ENCODE results near the gene DYRK1A. TPM values are rescaled to one million over a fixed set of nuclear protein-coding genes. Genes with fewer than 3 reads are reported as not detected.

The DYRK1A gene
- total RNA-seq, 8 experiments from 2014 or later = 37.3 to 65.7 (median 53.6) TPM

DNA sequence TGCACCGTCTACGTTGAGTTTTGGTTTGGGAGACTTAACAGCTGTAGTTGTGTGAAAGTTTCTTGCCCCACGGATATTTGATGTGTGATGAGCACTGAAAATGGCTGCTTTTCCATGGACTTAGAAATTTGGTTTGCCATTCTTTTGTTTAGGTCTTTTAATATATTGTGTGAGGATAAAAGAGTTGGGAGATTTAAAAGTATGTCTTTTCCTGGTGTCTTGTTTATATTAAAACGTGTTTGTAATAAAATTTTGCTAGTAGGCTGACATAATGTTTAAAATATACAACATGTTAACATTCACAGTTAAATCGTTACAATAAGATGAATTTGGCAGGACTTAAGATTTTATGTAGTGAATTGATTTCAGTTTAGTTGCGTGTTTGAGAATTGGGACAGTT, 106.9 kb downstream of the DYRK1A start:
- in situ Hi-C loops (cut with MboI; ENCODE audit: low pct_unique_long_range_greater_than_20kb in 2 of 9, low sequenced_read_pairs in 9 of 9, unreplicated experiment in 9 of 9) = no loop called here
- 51 to 100% (median 80%) methylated on average over 1 to 6 of the region's 6 CpGs; no CpG with 5 or more reads in 1 of the 10 experiments for WGBS, 10 experiments
- H3K4me1 ChIP-seq (replicated peaks in 1 of 2) = peaks cover 2 to 5% of the 10 kb centered on the region in 2 donors
- no peak overlapping the region for H3K4me3 ChIP-seq
- H3K27ac ChIP-seq = no peak overlapping the region
- ATAC-seq (replicated peaks in 6 of 8) = no peak

DNA sequence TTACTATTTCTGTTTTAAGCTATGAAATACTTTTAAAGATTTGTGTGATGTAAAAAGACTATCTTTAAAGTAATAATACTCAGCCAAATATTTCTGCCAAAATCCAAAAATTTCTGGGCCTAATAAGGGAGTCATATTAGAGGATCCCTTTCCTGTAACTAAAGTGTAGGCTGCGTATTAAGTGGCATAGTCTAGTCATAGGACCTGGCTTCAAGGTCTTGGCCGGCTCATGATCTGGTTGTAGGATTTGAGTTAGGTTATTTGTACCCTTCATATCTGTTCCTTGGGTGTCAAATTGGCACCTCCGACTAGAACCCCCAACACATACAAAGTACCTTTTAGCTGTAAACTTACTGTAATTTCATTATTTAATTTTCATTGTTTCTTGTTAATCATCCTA, 107.8 kb downstream of the DYRK1A start:
- Histone ChIP-seq H3K27ac (no peak overlapping the region), H3K4me3 (no peak overlapping the region), H3K4me1 (replicated peaks in 1 of 2) (peaks cover 2 to 5% of the 10 kb centered on the region in 2 donors)
- 79 to 100% (median 100%) methylated on average over 1 to 3 of the region's 3 CpGs; no CpG with 5 or more reads in 1 of the 10 experiments for WGBS, 10 experiments
- no peak for ATAC-seq (replicated peaks in 6 of 8)
- in situ Hi-C loops (cut with MboI; ENCODE audit: low pct_unique_long_range_greater_than_20kb in 2 of 9, low sequenced_read_pairs in 9 of 9, unreplicated experiment in 9 of 9) = no loop called here

DNA sequence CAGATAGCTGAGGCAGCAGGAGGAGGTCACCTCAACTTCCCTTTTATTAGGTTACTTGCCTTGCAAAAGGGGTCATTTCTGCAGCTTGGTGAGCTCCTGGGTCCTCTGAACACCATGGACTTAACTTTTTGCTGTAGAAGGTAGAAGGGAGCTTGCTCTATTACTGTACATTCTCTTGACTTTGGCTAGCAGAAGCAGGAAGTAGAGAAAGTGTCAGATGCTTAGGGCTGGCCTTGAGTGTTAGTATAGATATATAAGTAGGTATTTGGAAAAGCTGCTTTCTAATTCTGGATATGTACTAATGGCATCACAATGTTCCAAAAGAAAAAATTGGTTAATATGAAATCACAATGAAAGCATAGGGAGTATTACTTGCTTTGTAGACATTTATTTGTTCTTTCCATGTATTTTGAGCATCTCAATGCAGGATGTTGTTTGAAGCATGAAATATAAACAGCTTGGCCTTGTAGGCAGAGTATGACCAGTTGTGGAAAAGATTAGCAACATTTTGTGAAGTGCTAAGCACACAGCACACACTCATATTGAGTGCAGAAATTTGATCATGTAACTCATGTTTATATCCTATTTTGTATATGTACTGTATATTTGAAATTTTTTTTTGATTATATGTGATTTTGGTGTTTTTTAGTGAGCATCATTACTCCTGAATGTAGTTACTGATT, 108.8 kb downstream of the DYRK1A start:
- H3K4me3 ChIP-seq = no peak overlapping the region
- in situ Hi-C loops (cut with MboI; ENCODE audit: low pct_unique_long_range_greater_than_20kb in 2 of 9, low sequenced_read_pairs in 9 of 9, unreplicated experiment in 9 of 9) = no loop called here
- ATAC-seq (replicated peaks in 6 of 8) = no peak
- no peak overlapping the region for H3K27ac ChIP-seq
- H3K4me1 ChIP-seq (replicated peaks in 1 of 2) = peaks cover 2 to 5% of the 10 kb centered on the region in 2 donors

DNA sequence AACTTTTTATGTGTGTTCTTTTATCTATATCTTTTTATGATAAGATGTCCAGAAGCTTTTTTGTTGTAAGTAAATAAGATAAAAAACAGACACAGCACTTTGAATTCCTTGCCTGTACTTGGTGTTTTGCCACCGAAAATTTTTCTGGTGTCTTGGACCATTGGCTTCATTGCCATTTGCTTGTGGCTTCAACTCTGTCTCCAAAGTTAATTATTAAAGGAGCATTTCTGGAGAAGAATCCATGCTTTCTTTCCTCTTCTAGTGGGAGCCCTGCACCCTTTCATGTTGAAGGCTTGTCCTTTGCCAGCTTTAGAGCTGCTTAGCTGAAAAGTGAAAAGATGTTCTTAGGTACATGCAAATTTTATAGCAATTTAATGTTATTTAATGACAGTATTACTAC, 112.2 kb downstream of the DYRK1A start:
- in situ Hi-C loops (cut with MboI; ENCODE audit: low pct_unique_long_range_greater_than_20kb in 2 of 9, low sequenced_read_pairs in 9 of 9, unreplicated experiment in 9 of 9) = no loop called here
- H3K27ac ChIP-seq = no peak overlapping the region
- no peak for ATAC-seq (replicated peaks in 6 of 8)
- peaks cover 2 to 5% of the 10 kb centered on the region in 2 donors for H3K4me1 ChIP-seq (replicated peaks in 1 of 2)
- 0 to 100% (median 58%) methylated on average over 1 of the region's 1 CpG; no CpG with 5 or more reads in 2 of the 10 experiments for WGBS, 10 experiments
- H3K4me3 ChIP-seq = no peak overlapping the region

DNA sequence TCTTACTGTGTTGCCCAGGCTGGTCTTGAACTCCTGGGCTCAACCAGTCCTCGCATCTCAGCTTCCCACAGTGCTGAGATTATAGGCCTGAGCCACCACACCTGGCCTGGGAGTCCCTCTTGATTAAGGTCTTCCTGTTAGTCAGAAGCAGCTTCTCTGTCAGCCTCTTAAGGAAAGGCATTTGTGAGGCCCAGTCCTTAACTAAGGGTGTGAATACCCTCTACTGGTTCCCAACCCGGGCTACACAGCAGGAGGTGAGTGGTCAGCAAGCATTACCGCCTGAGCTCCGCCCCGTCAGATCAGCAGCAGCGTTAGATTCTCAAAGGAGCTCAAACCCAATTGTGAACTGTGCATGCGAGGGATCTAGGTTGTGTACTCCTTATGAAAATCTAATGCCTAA, 117.2 kb downstream of the DYRK1A start:
- WGBS, 10 experiments = 83 to 100% (median 100%) methylated on average over 1 to 5 of the region's 7 CpGs; no CpG with 5 or more reads in 4 of the 10 experiments
- no peak for ATAC-seq (replicated peaks in 6 of 8)
- no peak overlapping the region for H3K27ac ChIP-seq
- H3K4me1 ChIP-seq (replicated peaks in 1 of 2) = no peaks in the 10 kb centered on the region
- in situ Hi-C loops (cut with MboI; ENCODE audit: low pct_unique_long_range_greater_than_20kb in 2 of 9, low sequenced_read_pairs in 9 of 9, unreplicated experiment in 9 of 9) = no loop called here
- no peak overlapping the region for H3K4me3 ChIP-seq

DNA sequence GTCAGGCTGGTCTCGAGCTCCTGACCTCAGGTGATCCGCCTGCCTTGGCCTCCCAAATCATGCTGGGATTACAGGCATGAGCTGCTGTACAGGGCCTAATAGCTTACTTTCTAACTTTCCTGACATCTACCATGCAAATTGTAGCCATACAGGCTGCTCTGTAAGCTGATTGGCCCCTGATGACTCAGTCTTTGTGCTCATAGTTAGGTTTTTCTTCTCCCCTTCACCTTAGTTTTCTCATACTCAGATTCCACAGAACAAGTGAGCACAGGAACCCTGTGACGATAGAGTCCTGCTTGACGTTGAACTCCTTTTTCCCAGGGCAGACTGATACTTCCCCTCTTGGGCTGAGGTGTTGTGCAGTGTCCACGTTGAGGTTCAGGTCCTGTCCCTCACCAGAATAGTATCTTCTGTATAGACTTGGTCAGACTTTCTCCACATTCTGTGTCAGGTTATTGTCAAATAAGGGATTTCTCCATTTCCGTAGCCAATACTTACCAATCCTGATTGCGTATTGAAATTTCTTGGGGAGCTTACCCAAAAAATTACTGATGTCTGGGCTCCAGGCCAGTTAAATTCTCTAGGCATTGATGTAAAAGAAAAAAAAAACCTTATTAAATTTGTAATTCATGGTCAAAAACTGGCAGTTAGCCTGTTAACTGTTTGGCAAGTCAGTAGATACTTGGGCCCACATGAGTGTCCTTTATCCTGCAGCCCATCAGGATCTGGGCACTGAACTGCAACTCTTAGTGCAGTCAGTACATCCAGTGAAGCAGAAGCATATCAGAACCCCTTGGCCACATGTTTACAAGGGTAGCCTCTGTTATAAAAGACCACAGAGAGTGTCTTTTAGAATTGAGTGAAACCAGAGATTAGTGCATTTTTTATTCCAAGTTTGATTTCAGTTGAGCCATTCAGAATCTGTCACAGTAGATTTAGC, 118.2 kb downstream of the DYRK1A start:
- Histone ChIP-seq H3K4me3 (no peak overlapping the region), H3K4me1 (replicated peaks in 1 of 2) (no peaks in the 10 kb centered on the region), H3K27ac (no peak overlapping the region)
- 89 to 100% (median 99%) methylated on average over 1 to 6 of the region's 7 CpGs for WGBS, 10 experiments
- no peak for ATAC-seq (replicated peaks in 6 of 8)
- in situ Hi-C loops (cut with MboI; ENCODE audit: low pct_unique_long_range_greater_than_20kb in 2 of 9, low sequenced_read_pairs in 9 of 9, unreplicated experiment in 9 of 9) = no loop called here

DNA sequence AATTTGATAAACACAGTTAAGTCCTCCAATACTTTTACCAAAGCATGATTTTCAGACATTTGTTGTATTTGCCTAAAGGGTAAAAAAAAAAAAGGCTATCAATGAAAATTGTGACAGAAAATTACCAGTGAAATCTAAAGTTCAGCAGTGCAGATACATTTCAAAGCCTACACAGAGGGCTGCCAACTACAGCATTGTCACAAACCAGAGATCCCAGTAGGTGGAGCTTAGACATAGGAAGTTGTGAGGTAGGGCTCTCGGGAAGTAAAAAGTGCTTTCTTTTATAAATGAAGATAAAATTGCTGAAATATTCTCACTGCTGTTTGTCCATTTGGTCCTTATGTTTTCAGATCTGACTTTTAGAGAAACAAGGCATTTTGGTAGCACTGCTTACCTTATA, 123.0 kb downstream of the DYRK1A start:
- in situ Hi-C loops (cut with MboI; ENCODE audit: low pct_unique_long_range_greater_than_20kb in 2 of 9, low sequenced_read_pairs in 9 of 9, unreplicated experiment in 9 of 9) = no loop called here
- Histone ChIP-seq H3K27ac (no peak overlapping the region), H3K4me1 (replicated peaks in 1 of 2) (peaks cover 0 to 2% of the 10 kb centered on the region in 2 donors), H3K4me3 (no peak overlapping the region)
- WGBS, 10 experiments = 80 to 100% (median 100%) methylated on average over 1 of the region's 1 CpG; no CpG with 5 or more reads in 3 of the 10 experiments
- ATAC-seq (replicated peaks in 6 of 8) = no peak

DNA sequence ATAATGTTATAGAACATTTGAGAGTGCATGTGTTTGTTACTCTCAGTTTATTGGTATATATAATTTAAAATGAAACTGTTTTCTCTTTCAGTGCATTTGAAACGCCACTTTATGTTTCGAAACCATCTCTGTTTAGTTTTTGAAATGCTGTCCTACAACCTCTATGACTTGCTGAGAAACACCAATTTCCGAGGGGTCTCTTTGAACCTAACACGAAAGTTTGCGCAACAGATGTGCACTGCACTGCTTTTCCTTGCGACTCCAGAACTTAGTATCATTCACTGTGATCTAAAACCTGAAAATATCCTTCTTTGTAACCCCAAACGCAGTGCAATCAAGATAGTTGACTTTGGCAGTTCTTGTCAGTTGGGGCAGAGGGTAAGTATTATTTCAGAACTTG, 123.5 kb downstream of the DYRK1A start:
- Histone ChIP-seq H3K4me3 (no peak overlapping the region), H3K4me1 (replicated peaks in 1 of 2) (peaks cover 0 to 2% of the 10 kb centered on the region in 2 donors), H3K27ac (no peak overlapping the region)
- no peak for ATAC-seq (replicated peaks in 6 of 8)
- in situ Hi-C loops (cut with MboI; ENCODE audit: low pct_unique_long_range_greater_than_20kb in 2 of 9, low sequenced_read_pairs in 9 of 9, unreplicated experiment in 9 of 9) = no loop called here
- WGBS, 10 experiments = 87 to 100% (median 98%) methylated on average over 2 to 7 of the region's 7 CpGs; no CpG with 5 or more reads in 2 of the 10 experiments

DNA sequence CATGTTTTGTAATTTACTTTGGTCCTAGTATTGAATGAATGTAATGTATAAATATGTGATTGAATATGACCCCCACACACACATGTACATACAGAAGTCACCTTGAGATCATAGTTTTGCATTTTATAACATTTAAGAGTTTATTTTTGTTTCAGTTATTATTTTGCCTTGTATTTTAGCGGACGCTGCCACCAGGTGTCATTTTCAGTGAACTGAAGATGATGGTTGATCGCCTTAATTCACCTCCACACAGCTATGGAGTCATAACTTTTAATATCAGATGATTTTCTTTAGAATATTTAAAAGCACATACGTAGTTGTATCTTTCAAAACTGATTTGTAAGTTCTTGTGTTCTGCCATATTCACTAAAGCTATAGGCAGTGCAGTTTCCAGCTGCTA, 130.4 kb downstream of the DYRK1A start:
- no peak for ATAC-seq (replicated peaks in 6 of 8)
- no peak overlapping the region for H3K4me3 ChIP-seq
- H3K27ac ChIP-seq = no peak overlapping the region
- in situ Hi-C loops (cut with MboI; ENCODE audit: low pct_unique_long_range_greater_than_20kb in 2 of 9, low sequenced_read_pairs in 9 of 9, unreplicated experiment in 9 of 9) = no loop called here
- H3K4me1 ChIP-seq (replicated peaks in 1 of 2) = peaks cover 0 to 12% of the 10 kb centered on the region in 2 donors
- WGBS, 10 experiments = 40 to 100% (median 80%) methylated on average over 1 to 4 of the region's 4 CpGs; no CpG with 5 or more reads in 1 of the 10 experiments

DNA sequence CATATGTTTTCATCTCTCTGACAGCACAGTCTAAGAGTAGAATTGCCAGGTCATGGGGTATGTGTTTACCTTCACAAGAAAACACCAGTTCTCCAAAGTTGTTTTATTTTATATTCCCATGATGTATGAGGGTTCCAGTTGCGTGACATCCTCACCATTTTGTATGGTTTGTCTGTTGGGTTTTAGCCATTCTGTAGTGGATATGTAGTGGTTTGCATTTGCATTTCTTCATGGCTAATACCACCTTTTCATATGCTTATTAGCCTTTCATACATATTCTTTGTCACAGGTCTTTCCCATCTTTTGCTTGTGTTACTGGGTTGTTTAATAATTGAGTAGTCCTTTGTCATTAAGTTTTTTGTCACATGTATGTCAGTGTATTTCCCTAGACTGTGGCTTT, 132.1 kb downstream of the DYRK1A start:
- Histone ChIP-seq H3K4me3 (no peak overlapping the region), H3K4me1 (replicated peaks in 1 of 2) (peaks cover 0 to 9% of the 10 kb centered on the region in 2 donors), H3K27ac (no peak overlapping the region)
- peak in 3 of 8 experiments; percentile 66 to 73 (median 73) for ATAC-seq (replicated peaks in 6 of 8)
- in situ Hi-C loops (cut with MboI; ENCODE audit: low pct_unique_long_range_greater_than_20kb in 2 of 9, low sequenced_read_pairs in 9 of 9, unreplicated experiment in 9 of 9) = no loop called here
- WGBS, 10 experiments = 50 to 100% (median 90%) methylated on average over 1 of the region's 1 CpG; no CpG with 5 or more reads in 4 of the 10 experiments

DNA sequence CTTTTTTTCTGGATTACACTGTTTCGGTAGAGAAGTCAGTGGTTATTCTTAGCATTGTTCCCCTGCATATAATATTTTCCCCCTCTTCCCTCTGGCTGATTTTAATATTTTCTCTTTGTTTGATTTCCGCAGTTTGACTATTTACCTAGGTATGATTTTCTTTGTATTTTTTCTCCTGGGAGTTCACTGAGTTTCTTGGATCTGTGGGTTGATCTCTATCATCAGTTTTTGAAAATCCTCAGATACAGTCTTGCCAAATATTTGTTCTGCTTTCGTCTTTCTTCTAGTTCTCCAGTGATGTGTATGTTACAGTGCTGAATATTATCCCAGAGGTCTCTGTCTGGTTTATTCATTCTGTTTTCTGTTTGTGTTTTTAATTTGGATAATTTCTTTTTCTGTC, 136.4 kb downstream of the DYRK1A start:
- Histone ChIP-seq H3K4me1 (replicated peaks in 1 of 2) (peaks cover 0 to 8% of the 10 kb centered on the region in 2 donors), H3K4me3 (no peak overlapping the region), H3K27ac (no peak overlapping the region)
- ATAC-seq (replicated peaks in 6 of 8) = no peak
- 83 to 100% (median 95%) methylated on average over 2 to 3 of the region's 3 CpGs for WGBS, 10 experiments
- in situ Hi-C loops (cut with MboI; ENCODE audit: low pct_unique_long_range_greater_than_20kb in 2 of 9, low sequenced_read_pairs in 9 of 9, unreplicated experiment in 9 of 9) = no loop called here

DNA sequence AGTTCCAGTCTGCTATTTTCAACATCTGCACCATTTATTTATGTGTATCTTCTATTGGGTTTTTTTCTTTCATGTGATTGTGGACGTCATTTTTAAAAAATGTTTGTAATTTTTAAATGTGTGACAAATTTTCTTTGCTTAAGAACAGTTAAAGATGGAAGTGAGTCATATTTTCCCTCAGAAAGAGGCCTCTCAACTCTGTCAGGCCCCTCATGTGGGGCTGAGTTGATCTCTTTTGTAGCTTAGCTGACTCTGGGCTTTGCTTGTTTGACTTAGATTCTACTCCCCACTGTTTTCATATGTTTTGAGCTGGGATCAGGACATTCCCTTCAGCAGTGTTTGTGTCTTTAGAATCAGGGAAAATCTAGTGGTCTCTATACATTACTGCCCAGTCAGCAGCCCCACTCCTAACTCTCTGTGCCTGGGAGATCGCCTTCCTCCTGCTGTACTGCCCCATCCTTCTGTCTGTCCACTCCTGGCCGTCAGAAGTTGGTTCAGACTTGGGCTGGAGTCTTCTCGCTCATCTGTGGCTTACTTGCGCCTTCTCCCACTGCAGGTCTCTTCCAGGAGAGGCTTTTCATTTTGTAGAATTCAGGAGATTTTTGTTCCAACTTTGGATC, 137.4 kb downstream of the DYRK1A start:
- peaks cover 0 to 4% of the 10 kb centered on the region in 2 donors for H3K4me1 ChIP-seq (replicated peaks in 1 of 2)
- H3K27ac ChIP-seq = no peak overlapping the region
- 63 to 100% (median 93%) methylated on average over 1 to 5 of the region's 5 CpGs for WGBS, 10 experiments
- H3K4me3 ChIP-seq = no peak overlapping the region
- in situ Hi-C loops (cut with MboI; ENCODE audit: low pct_unique_long_range_greater_than_20kb in 2 of 9, low sequenced_read_pairs in 9 of 9, unreplicated experiment in 9 of 9) = no loop called here
- no peak for ATAC-seq (replicated peaks in 6 of 8)

DNA sequence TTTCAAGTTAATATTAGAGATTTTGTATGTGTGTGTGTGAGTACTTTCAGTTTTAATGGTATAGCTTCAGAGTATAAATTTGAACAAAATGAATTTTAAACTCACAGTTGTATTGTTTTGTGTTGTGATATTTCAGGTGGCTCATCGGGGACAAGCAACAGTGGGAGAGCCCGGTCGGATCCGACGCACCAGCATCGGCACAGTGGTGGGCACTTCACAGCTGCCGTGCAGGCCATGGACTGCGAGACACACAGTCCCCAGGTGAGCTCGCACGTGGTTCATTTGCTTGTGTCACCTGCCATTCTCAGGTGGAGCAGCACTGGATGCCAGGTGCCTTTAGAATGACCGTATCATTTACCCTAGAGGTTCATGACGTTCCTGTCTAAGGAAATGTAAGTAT, 139.4 kb downstream of the DYRK1A start:
- no peak for ATAC-seq (replicated peaks in 6 of 8)
- WGBS, 10 experiments = 71 to 100% (median 98%) methylated on average over 1 to 8 of the region's 12 CpGs; no CpG with 5 or more reads in 3 of the 10 experiments
- Histone ChIP-seq H3K4me3 (no peak overlapping the region), H3K27ac (no peak overlapping the region), H3K4me1 (replicated peaks in 1 of 2) (no peaks in the 10 kb centered on the region)
- in situ Hi-C loops (cut with MboI; ENCODE audit: low pct_unique_long_range_greater_than_20kb in 2 of 9, low sequenced_read_pairs in 9 of 9, unreplicated experiment in 9 of 9) = no loop called here

Data from motor neuron (in vitro differentiated cells).